HL-60/S4 (cell line): Measurements from ENCODE around the gene DNAL1.
"Not testable (repeated sequence)": the region's sequence is repeated elsewhere in the genome, so short reads cannot be mapped to it uniquely, and the experiment has no call there.

Source experiments
- in situ Hi-C: fragments of 300-500 bp; cut with MboI; formaldehyde crosslinking; loops from 2 replicates; pipeline ENCODE4 v1.14.3; 2022; ENCODE audit warnings: low sequenced_read_pairs

Gene DNAL1

GRCh38 chr14:73637830-73638229, 7.0 kb upstream of the DNAL1 start:
- in situ Hi-C loops = no loop called here

DNA sequence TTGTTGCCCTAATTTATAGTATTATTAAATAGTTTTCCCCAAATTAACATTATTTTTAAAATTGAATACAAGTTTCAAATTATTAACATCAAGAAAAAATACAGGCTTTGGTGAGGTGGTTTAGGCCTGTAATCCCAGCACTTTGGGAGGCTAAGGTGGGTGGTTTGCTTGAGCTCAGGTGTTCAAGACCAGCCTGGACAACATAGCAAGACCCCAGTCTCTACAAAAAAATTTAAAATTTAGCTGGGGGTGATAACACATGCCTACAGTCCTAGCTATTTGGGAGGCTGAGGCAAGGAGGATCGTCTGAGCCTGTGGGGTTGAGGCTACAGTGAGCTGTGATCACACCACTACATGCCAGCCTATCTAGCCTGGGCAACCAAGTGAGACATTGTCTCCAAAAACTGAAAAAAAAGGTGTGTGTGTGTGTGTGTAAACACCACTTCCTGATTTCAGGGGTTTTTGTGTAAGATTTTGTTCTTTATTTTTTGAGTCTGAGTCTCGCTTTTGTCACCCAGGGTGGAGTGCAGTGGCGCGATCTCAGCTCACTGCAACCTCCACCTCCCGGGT, 3.9 kb upstream of the DNAL1 start:
- in situ Hi-C loops = no loop called here

GRCh38 chr14:73645248-73645610, 443 bp downstream of the DNAL1 start:
- in situ Hi-C loops = no loop called here

GRCh38 chr14:73651005-73651404, 6.2 kb downstream of the DNAL1 start:
- in situ Hi-C loops = no loop called here

DNA sequence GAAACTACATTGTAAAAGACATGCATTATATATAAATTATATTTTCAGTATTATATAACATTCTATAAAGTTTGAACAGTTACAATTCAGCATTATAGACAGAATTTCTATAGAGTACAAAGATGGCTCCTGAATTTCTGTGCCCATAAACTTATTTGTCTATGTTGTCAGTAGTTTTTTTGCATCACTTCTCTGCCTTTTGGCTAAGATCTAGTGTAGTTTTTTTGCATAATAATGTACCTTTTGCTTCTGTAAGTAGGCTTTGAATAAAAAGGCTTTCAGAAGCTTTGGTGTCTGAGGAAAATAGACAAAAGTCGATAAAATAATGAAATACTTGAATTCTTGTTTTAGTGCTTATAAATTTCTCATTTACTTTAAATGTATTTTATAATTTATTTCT, 11.1 kb downstream of the DNAL1 start:
- in situ Hi-C loops = no loop called here

DNA sequence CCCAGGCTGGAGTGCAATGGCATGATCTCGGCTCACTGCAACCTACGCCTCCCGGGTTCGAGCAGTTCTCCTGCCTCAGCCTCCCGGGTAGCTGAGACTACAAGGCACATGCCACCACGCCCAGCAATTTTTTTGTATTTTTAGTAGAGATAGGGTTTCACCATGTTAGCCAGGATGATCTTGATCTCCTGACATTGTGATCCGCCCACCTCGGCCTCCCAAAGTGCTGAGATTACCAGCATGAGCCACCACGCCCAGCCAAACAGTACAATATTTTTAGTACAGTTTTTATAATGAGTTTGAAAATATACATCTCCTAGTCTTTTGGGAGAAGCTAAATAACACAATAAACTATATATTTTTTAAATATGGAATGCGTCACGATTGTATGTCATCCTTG, 14.4 kb downstream of the DNAL1 start:
- in situ Hi-C loops = not testable (repeated sequence)

DNA sequence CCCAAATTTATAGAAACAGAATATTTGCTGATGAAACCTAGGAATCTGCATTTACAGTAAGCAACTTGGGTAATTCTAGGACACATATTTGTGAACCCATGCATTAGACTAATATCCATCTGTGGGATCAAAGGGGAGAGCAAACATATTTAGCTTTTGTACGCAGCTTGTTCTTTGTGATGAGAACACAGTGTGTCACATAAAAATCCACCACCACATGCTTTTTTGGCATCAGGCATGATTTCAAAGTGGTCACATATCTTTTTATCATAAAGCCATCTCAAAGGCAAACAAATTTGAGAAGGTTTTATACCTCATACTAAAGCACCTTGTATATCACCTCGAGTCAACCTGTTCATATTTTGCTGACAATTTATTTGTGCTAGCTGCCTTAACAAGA, 15.7 kb downstream of the DNAL1 start:
- in situ Hi-C loops = no loop called here

DNA sequence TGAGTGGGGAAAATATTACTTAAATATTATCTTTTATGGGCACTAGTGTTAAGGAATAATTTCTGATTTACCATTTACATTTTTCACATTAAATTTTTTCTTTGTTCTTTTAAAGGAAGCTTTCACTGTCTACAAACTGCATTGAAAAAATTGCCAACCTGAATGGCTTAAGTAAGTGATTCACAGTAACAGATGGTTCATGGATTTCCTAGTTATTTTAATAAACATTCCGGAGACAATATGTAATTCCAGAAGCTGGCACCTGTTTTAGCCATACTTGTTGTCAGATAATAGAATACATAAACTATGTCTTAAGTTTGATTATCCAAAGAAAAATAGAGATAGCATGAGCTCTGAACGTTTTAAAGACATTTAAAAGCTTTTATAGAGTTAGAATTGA, 17.1 kb downstream of the DNAL1 start:
- in situ Hi-C loops = no loop called here

GRCh38 chr14:73662487-73662943, 17.7 kb downstream of the DNAL1 start:
- in situ Hi-C loops = no loop called here

DNA sequence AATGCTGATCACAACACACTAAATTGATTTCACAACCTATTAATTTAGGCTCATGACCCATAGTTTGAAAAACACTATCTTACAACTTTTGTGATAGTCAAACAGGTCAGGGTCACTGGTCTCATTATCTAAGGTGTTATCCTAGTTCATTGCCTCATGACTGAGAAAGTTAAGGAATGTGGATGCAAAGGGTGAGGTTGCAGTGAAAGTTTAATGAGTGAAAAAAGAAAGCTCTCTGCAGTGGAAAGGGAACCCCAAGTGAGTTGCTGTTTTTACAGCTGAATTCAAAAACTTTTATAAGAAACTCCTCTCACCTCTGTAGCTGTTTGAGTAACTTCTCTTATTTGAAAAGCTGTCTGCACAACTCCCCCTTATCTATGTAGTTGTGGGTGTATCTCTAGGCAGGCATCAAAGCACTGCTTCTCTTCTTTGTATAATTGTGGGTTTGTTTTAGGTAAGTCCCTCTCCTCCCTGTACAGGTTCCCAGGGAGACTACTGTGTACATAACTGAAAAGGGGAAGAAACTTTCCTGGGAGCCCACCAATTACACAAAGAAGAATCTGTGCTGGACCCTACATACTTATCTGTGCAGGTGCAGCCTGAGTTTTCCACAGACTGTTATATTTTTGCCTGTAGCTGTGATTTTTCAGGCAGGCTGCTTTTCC, 18.9 kb downstream of the DNAL1 start:
- in situ Hi-C loops = no loop called here

- in situ Hi-C loops = no loop called here
Observed at GRCh38 chr14:73665130-73665529, 20.3 kb downstream of the DNAL1 start.

GRCh38 chr14:73666583-73666982, 21.8 kb downstream of the DNAL1 start:
- in situ Hi-C loops = no loop called here

- in situ Hi-C loops = no loop called here
Observed at GRCh38 chr14:73667854-73668253, 23.1 kb downstream of the DNAL1 start.

DNA sequence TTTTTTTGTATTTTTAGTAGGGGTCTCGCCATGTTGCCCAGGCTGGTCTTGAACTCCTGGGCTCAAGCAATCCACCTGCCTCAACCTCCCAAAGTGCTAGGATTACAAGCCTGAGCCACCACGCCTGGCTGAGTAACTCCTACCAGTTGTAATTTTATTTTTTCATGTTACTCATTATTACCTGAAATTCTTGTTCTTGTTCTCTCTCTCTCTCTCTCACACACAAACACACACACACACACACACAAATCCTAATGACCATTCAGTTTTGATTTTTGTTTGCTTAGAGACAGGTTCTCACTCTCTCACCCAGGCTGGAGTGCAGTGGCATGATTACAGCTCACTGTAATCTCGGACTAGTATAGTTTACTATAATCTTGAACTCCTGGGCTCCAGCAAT, 30.2 kb downstream of the DNAL1 start:
- in situ Hi-C loops = no loop called here

- in situ Hi-C loops = no loop called here
Observed at GRCh38 chr14:73678698-73679097, 33.9 kb downstream of the DNAL1 start.

- in situ Hi-C loops = no loop called here
Observed at GRCh38 chr14:73680821-73681220, 36.0 kb downstream of the DNAL1 start.

- in situ Hi-C loops = no loop called here
Observed at GRCh38 chr14:73684627-73685026, 39.8 kb downstream of the DNAL1 start.

GRCh38 chr14:73685328-73685727, 40.5 kb downstream of the DNAL1 start:
- in situ Hi-C loops = no loop called here

DNA sequence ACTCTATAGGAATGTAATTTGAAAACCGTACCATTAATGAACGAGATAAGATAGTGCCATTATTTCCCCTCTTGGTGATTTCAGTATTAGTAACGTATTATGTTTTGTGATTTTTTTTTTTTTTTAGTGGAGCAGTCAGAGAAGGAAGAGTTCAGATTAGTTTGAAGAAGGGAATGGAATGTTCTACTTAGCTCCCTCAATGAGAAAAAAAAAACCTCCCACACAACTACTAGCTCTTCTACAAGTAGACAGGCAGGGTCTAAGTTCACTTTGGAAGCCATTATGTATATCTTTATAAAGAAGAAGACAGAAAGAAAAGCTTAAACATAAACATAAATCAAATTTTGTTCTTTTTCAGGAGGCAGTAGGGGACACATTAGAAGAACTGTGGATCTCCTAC, 42.1 kb downstream of the DNAL1 start:
- in situ Hi-C loops = no loop called here

DNA sequence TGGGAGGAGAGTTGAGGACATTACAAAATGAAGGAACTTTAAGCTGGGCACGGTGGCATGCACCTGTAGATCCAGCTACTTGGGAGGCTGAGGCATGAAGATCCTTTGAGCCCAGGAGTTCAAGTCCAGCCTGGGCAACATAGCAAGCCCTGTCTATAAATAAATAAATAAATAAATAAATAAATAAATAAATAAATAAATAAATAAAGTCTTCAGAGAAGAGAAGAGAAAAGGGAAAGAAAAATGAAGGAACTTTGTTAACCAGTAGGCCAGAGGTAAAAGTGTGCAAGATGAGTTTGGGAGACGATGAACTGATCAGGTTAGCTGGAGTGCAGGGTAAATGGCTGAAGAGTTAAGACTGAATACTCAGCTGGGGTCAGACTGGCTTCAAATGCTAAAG, 49.3 kb downstream of the DNAL1 start:
- in situ Hi-C loops = no loop called here

DNA sequence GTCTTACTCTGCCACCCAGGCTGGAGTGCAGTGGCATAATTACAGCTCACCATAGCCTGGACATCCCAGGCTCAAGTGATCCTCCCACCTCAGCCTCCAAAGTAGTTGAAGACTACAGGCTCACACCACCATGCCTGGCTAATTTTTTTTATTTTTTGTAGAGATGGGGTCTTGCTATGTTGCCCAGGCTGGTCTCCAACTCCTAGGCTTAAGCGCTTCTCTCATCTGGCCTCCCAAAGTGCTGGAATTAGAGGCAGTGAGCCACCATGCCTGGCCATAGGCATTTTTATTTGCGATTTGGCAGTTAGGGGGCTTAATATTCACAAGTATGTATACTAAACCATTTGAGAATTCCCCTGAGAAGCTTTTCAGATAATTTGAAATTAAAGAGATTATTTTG, 50.3 kb downstream of the DNAL1 start:
- in situ Hi-C loops = no loop called here

GRCh38 chr14:73695997-73696396, 51.2 kb downstream of the DNAL1 start:
- in situ Hi-C loops = no loop called here
